Activated CD4-positive, alpha-beta T cell treated with anti-CD3 and anti-CD28 coated beads for 36 hours (primary cell): Measurements from ENCODE around the gene P2RY6. TPM values are rescaled to one million over a fixed set of nuclear protein-coding genes. Genes with fewer than 3 reads are reported as not detected.

Experiments used
- ATAC-seq: fragments of 200-7000 bp; cut with Tn5 transposase; one replicate; pipeline ENCODE4 v1.10.0; 2021; ENCODE audit warnings: mild to moderate bottlenecking, moderate library complexity
- CTCF ChIA-PET: fragments of 350-600 bp; sonication (Branson Sonifier 250); formaldehyde crosslinking; loops from one replicate; lab custom pipeline; 2021; ENCODE audit warnings: antibody characterized with exemption; lab: Charles Lee
- POLR2A ChIA-PET: fragments of 350-600 bp; sonication (Branson Sonifier 250); formaldehyde crosslinking; loops from one replicate; lab custom pipeline; 2021; ENCODE audit warnings: antibody characterized with exemption, inconsistent platforms; lab: Charles Lee
- DNase-seq: peaks from one replicate; pipeline ENCODE4 v3.0.0-alpha.2; 2020
- H3K27ac Mint-ChIP-seq: one replicate; pipeline ENCODE4 v1.8.0; 2021; ENCODE audit warnings: mixed read lengths
- H3K27me3 Mint-ChIP-seq: one replicate; pipeline ENCODE4 v1.8.0; 2021; ENCODE audit warnings: mixed read lengths
- H3K36me3 Mint-ChIP-seq: one replicate; pipeline ENCODE4 v1.8.0; 2021; ENCODE audit warnings: low read depth, mixed read lengths
- H3K4me1 Mint-ChIP-seq: one replicate; pipeline ENCODE4 v1.8.0; 2021; ENCODE audit warnings: mixed read lengths
- H3K4me3 Mint-ChIP-seq: one replicate; pipeline ENCODE4 v1.8.0; 2021; ENCODE audit warnings: mild to moderate bottlenecking, moderate library complexity, mixed read lengths
- H3K9me3 Mint-ChIP-seq: one replicate; pipeline ENCODE4 v1.8.0; 2021; ENCODE audit warnings: low read depth, mixed read lengths
- intact Hi-C, 2 experiments: fragments of 100-400 bp; cut with DNase I in 1 of 2; cut with micrococcal nuclease in 1 of 2; formaldehyde crosslinking; loops; one replicate each; pipeline versions ENCODE4 v1.14.2 to v1.15.1; 2022 to 2024; cut with DNase I, micrococcal nuclease
- total RNA-seq, 2 experiments: library from RNA; stranded (reverse); gene quantifications; one replicate each; pipeline ENCODE4 v1.2.3, GENCODE V29; 2021

The P2RY6 gene
- total RNA-seq, 2 experiments from 2014 or later, result not detected

GRCh38 chr11:73346186-73346935, 74.2 kb downstream of the P2RY6 start:
- no peaks in the 10 kb centered on the region for H3K36me3 Mint-ChIP-seq
- H3K9me3 Mint-ChIP-seq, result no peaks in the 10 kb centered on the region
- no peak for ATAC-seq
- ChIA-PET POLR2A (no interaction called here), CTCF (no interaction called here)
- H3K27me3 Mint-ChIP-seq, result no peaks in the 10 kb centered on the region
- intact Hi-C loops, result no loop called here
- H3K4me3 Mint-ChIP-seq, result no peak overlapping the region
- H3K4me1 Mint-ChIP-seq, result peaks cover 1% of the 10 kb centered on the region
- no peak for DNase-seq
- H3K27ac Mint-ChIP-seq, result no peak overlapping the region

- ChIA-PET CTCF (interaction anchor here (1.1 kb wide), 1 partner anchor 21 kb away, joined by 4 read pairs; no protein-coding TSS in a partner anchor), POLR2A (no interaction called here)
- no peaks in the 10 kb centered on the region for H3K9me3 Mint-ChIP-seq
- H3K36me3 Mint-ChIP-seq, result no peaks in the 10 kb centered on the region
- DNase-seq, result no peak
- no peak overlapping the region for H3K27ac Mint-ChIP-seq
- no peaks in the 10 kb centered on the region for H3K27me3 Mint-ChIP-seq
- intact Hi-C loops, result no loop called here
- no peak for ATAC-seq
- H3K4me3 Mint-ChIP-seq, result no peak overlapping the region
- H3K4me1 Mint-ChIP-seq, result peaks cover 2% of the 10 kb centered on the region
Observed at GRCh38 chr11:73347067-73347466, 74.9 kb downstream of the P2RY6 start.

Other genes starting within 250 kb of the P2RY6 start
- 10 to 100 TPM; 24.1 to 24.7 TPM for gene FCHSD2, start 130.0 kb upstream of the P2RY6 start, total RNA-seq
- not detected for gene P2RY2, start 54.1 kb upstream of the P2RY6 start, total RNA-seq
- gene ARHGEF17, start 35.9 kb downstream of the P2RY6 start, total RNA-seq, result under 1 TPM in 1 of 2 experiments, not detected in 1; 0.05 TPM
- 10 to 100 TPM; 18.5 to 21.3 TPM for gene RELT, start 104.1 kb downstream of the P2RY6 start, total RNA-seq